HepG2 (cell line): ENCODE data around the gene FHL1. TPM values are rescaled to one million over a fixed set of nuclear protein-coding genes. Genes with fewer than 3 reads are reported as not detected.

Experiments
- ATAC-seq: fragments of 200-7000 bp; cut with Tn5 transposase; 3 replicates; pipeline ENCODE4 v1.9.1; 2020; ENCODE audit warnings: mild to moderate bottlenecking, moderate library complexity
- BruUV-seq: library from RNA; stranded (reverse); fragments of 400-500 nt; replicated peaks from 2 replicates; lab custom pipeline; 2021; lab: Mats Ljungman, UMichigan
- CTCF ChIA-PET: fragments of 300-600 bp; formaldehyde crosslinking; extraction: SDS; loops from one replicate; lab custom pipeline; 2021; ENCODE audit warnings: low total read pairs, inconsistent platforms, low intra/inter-chr PET ratio; lab: Yijun Ruan, JAX
- POLR2A ChIA-PET: fragments of 350-600 bp; sonication (Branson Sonifier 250); formaldehyde crosslinking; loops from one replicate; lab custom pipeline; 2020; ENCODE audit warnings: antibody characterized with exemption, inconsistent platforms; lab: Yijun Ruan, JAX
- DNase-seq: peaks from one replicate; pipeline ENCODE4 v3.0.0-alpha.2; 2015; ENCODE audit warnings: low spot score
- FAIRE-seq: peaks from 3 replicates; lab custom pipeline; 2011; peaks lifted over from hg19 to GRCh38; lab: Jason Lieb, UNC
- H2AFZ ChIP-seq: one replicate; pipeline ENCODE4 v1.6.1; 2011; ENCODE audit warnings: low read length, inconsistent platforms
- H3K27ac ChIP-seq: fragments of 300-600 bp; 3 replicates; pipeline ENCODE4 v1.8.0; 2011; ENCODE audit warnings: mixed run types, mild to moderate bottlenecking, mixed read lengths, low read length, inconsistent platforms; ENCODE audit not compliant: insufficient read depth; ENCODE audit errors: extremely low read length
- H3K27me3 ChIP-seq, 2 experiments: fragments of 200-600 bp in 1 of 2; 2 replicates in 1 of 2; 3 replicates in 1 of 2; pipeline versions ENCODE4 v1.6.0 to v1.8.0; 2011; ENCODE audit warnings: low read length in 2 of 2, mild to moderate bottlenecking in 2 of 2, moderate library complexity in 2 of 2, inconsistent platforms in 1 of 2; ENCODE audit not compliant: insufficient read depth in 2 of 2, control insufficient read depth in 1 of 2
- H3K36me3 ChIP-seq, 2 experiments: fragments of 200-600 bp in 1 of 2; replicated peaks in 1 of 2; 2 replicates in 1 of 2; 3 replicates in 1 of 2; pipeline versions ENCODE4 v1.5.1 to v1.8.0; 2011; ENCODE audit warnings: low read length in 2 of 2, inconsistent platforms in 1 of 2; ENCODE audit not compliant: insufficient read depth in 2 of 2, control insufficient read depth in 1 of 2
- H3K4me1 ChIP-seq: 2 replicates; pipeline ENCODE4 v1.5.1; 2012; ENCODE audit warnings: low read length, inconsistent platforms; ENCODE audit not compliant: insufficient read depth
- H3K4me2 ChIP-seq: 2 replicates; pipeline ENCODE4 v1.6.0; 2011; ENCODE audit warnings: low read depth, low read length, inconsistent platforms
- H3K4me3 ChIP-seq, 3 experiments: fragments of 200-600 bp in 1 of 3; sonication (generic), shearing (Covaris generic) in 1 of 3; replicated peaks in 1 of 3; 2 replicates each; pipeline ENCODE4 v1.5.1; 2011 to 2016; ENCODE audit warnings: low read length in 3 of 3, inconsistent platforms in 2 of 3, low read depth in 2 of 3, mild to moderate bottlenecking in 2 of 3, control low read depth in 1 of 3, mixed read lengths in 1 of 3; ENCODE audit not compliant: insufficient read depth in 1 of 3
- H3K79me2 ChIP-seq: one replicate; pipeline ENCODE4 v1.6.1; 2011; ENCODE audit warnings: low read length, inconsistent platforms; ENCODE audit not compliant: insufficient read depth
- H3K9ac ChIP-seq: 2 replicates; pipeline ENCODE4 v1.6.0; 2011; ENCODE audit warnings: mild to moderate bottlenecking, low read depth, low read length, inconsistent platforms; ENCODE audit not compliant: insufficient read depth
- H3K9me3 ChIP-seq: 2 replicates; pipeline ENCODE4 v1.5.1; 2012; ENCODE audit warnings: mild to moderate bottlenecking, low read length
- H4K20me1 ChIP-seq: 2 replicates; pipeline ENCODE4 v1.6.0; 2011; ENCODE audit warnings: inconsistent platforms, mild to moderate bottlenecking, low read length, moderate library complexity; ENCODE audit not compliant: insufficient read depth
- ATRX ChIP-seq: sonication (generic); formaldehyde crosslinking; IDR thresholded peaks from 2 replicates; pipeline ENCODE4 v1.4.0; 2020; ENCODE audit warnings: missing genetic modification reagents, borderline replicate concordance
- FOXM1 ChIP-seq: sonication (generic); formaldehyde crosslinking; IDR thresholded peaks from 2 replicates; pipeline ENCODE4 v1.5.0; 2020; ENCODE audit warnings: missing genetic modification reagents
- MTA1 ChIP-seq: sonication (generic); formaldehyde crosslinking; IDR thresholded peaks from 2 replicates; pipeline ENCODE4 v1.4.0; 2020; ENCODE audit warnings: missing genetic modification reagents, mild to moderate bottlenecking, borderline replicate concordance
- PCBP1 ChIP-seq: fragments of 200-400 bp; formaldehyde crosslinking; IDR thresholded peaks from 2 replicates; pipeline ENCODE4 v1.6.1; 2017; ENCODE audit warnings: mild to moderate bottlenecking, low read depth, low read length, borderline replicate concordance
- SIX4 ChIP-seq: sonication (generic); formaldehyde crosslinking; IDR thresholded peaks from 2 replicates; pipeline ENCODE4 v1.4.0; 2020; ENCODE audit warnings: missing genetic modification reagents
- SRSF9 ChIP-seq: fragments of 200-400 bp; formaldehyde crosslinking; IDR thresholded peaks from 2 replicates; pipeline ENCODE4 v1.6.1; 2018; ENCODE audit warnings: borderline replicate concordance, mild to moderate bottlenecking, low read depth, low read length; ENCODE audit not compliant: insufficient read depth, poor library complexity, severe bottlenecking
- TCF7 ChIP-seq: sonication (generic); IDR thresholded peaks from 2 replicates; pipeline ENCODE4 v1.6.1; 2016; ENCODE audit warnings: antibody characterized with exemption, low read depth
- ZBTB38 ChIP-seq: sonication (generic); formaldehyde crosslinking; IDR thresholded peaks from 2 replicates; pipeline ENCODE4 v1.5.1; 2020; ENCODE audit warnings: mild to moderate bottlenecking, missing genetic modification reagents
- WGBS: methylation state at CpG from one replicate; pipeline ENCODE4 v1.1.6; 2017; ENCODE audit warnings: low lambda C conversion rate; 5-methylcytosine and 5-hydroxymethylcytosine counted together
- in situ Hi-C: cut with HindIII; loops from 2 replicates; pipeline ENCODE4 v1.10.0; 2017; ENCODE audit warnings: low pct_unique_long_range_greater_than_20kb; ENCODE audit not compliant: extremely low pct_ligation_motif_present
- intact Hi-C: fragments of 100-400 bp; cut with micrococcal nuclease; formaldehyde crosslinking; loops from one replicate; pipeline ENCODE4 v1.10.0; 2022; ENCODE audit not compliant: unreplicated experiment
- polyA plus RNA-seq, 8 experiments: library from polyadenylated mRNA; depleted of rRNA in 3 of 8; stranded (reverse) in 7 of 8; unstranded in 1 of 8; fragments of >200 nt; fragmentation: Illumina TruSeq in 4 of 8; extraction: Trizol in 4 of 8; gene quantifications; 2 replicates each; pipeline versions ENCODE4 v1.2.1 to v1.2.3, GENCODE V29; 2011 to 2016; ENCODE audit warnings: low read depth in 4 of 8, missing spikeins in 1 of 8, mixed read lengths in 1 of 8; ENCODE audit not compliant: insufficient read depth in 1 of 8
- total RNA-seq, 5 experiments: library from RNA; depleted of rRNA; stranded (reverse); fragments of >200 nt; fragmentation: Illumina TruSeq; extraction: Trizol; gene quantifications; 2 replicates each; pipeline ENCODE4 v1.2.3, GENCODE V29; 2016; ENCODE audit warnings: low read depth in 1 of 5
- TF ChIP-seq, protein P1 (sequence below): sonication (generic); formaldehyde crosslinking; IDR thresholded peaks from 2 replicates; pipeline ENCODE4 v1.5.0; 2020; ENCODE audit warnings: mild to moderate bottlenecking, missing genetic modification reagents, borderline replicate concordance
- TF ChIP-seq, protein P2 (sequence below): sonication (generic); formaldehyde crosslinking; conservative IDR thresholded peaks from 2 replicates; pipeline ENCODE4 v1.4.0; 2020; ENCODE audit warnings: missing genetic modification reagents
- TF ChIP-seq, protein P3 (sequence below): fragments of 450-650 bp; IDR thresholded peaks from 2 replicates; pipeline ENCODE4 v1.6.1; 2016

The FHL1 gene
- total and polyA plus RNA-seq, 2 of the 13 experiments (the other 11 are each of a cell fraction or from before 2014, with no cell fraction given) = 0.33 TPM; not detected in 1

DNA sequence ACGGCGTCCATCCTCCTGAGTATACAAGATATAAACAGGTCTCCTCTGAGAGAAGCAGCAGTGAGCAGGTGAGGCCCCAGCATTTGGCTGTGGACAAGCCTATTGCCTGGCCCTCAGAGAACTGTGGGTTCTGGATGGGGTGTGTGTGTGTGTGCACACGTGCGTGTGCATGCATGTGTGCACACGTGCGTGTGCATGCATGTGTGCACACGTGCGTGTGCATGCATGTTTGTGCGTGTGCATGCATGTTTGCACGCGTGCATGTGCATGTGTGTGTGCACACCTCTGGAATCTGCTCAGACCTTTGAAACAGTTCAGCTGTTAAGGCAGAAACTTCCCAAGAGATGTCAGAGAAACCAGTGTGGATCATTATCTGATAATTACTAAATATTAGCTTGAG lies 22.2 kb upstream of the FHL1 start:
- intact Hi-C loops = no loop called here
- BruUV-seq = no TSS peak
- in situ Hi-C loops = no loop called here

DNA sequence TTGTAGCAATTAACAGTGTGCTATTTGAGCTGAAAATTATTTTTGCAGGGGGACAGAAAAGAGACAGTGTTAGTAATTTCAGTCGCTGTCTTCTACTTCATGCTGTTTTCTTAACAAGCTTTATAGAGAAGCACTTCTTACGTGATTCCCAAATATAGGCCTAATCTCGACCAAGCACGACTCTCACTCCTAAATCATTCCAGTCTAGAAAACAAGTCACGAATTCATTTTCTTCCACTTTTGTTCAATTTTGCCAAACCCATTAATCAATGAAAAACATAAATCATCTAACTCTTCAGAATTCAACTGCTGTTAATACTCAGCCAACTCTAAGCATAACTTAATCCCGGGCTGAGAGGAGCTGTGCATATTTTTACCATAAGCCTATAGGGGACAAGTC lies 21.0 kb upstream of the FHL1 start:
- Histone ChIP-seq H3K9me3 (no peaks in the 10 kb centered on the region), H3K4me2 (no peak overlapping the region), H4K20me1 (no peaks in the 10 kb centered on the region), H3K4me1 (no peaks in the 10 kb centered on the region), H3K9ac (no peak overlapping the region), H3K36me3 (no peaks in the 10 kb centered on the region), H3K79me2 (no peaks in the 10 kb centered on the region), H3K27ac (no peak overlapping the region), H3K27me3 (no peaks in the 10 kb centered on the region; a peak in 1 of 5 replicates), H3K4me3 (no peak overlapping the region), H2AFZ (no peak overlapping the region)
- no peak for ATAC-seq
- intact Hi-C loops = no loop called here
- 34% methylated on average over 6 of the region's 6 CpGs for WGBS
- in situ Hi-C loops = no loop called here
- BruUV-seq = no TSS peak
- FAIRE-seq = no peak
- ChIA-PET CTCF (no interaction called here), POLR2A (no interaction called here)
- DNase-seq = no peak
- TF ChIP-seq FOXM1 (CRISPR knock-in tag) (no peak), SIX4 (CRISPR knock-in tag) (no peak), ZBTB38 (CRISPR knock-in tag) (no peak), MTA1 (CRISPR knock-in tag) (no peak), ATRX (CRISPR knock-in tag) (no peak), PCBP1 (no peak), TCF7 (no peak)
- TF ChIP-seq, protein P1, sequence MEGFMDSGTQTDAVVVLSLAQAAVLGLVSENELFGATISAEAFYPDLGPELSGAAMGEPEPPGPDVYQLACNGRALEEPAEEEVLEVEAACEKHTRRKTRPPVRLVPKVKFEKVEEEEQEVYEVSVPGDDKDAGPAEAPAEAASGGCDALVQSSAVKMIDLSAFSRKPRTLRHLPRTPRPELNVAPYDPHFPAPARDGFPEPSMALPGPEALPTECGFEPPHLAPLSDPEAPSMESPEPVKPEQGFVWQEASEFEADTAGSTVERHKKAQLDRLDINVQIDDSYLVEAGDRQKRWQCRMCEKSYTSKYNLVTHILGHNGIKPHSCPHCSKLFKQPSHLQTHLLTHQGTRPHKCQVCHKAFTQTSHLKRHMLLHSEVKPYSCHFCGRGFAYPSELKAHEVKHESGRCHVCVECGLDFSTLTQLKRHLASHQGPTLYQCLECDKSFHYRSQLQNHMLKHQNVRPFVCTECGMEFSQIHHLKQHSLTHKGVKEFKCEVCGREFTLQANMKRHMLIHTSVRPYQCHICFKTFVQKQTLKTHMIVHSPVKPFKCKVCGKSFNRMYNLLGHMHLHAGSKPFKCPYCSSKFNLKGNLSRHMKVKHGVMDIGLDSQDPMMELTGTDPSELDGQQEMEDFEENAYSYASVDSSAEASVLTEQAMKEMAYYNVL (CRISPR knock-in tag) = no peak
- TF ChIP-seq, protein P2, sequence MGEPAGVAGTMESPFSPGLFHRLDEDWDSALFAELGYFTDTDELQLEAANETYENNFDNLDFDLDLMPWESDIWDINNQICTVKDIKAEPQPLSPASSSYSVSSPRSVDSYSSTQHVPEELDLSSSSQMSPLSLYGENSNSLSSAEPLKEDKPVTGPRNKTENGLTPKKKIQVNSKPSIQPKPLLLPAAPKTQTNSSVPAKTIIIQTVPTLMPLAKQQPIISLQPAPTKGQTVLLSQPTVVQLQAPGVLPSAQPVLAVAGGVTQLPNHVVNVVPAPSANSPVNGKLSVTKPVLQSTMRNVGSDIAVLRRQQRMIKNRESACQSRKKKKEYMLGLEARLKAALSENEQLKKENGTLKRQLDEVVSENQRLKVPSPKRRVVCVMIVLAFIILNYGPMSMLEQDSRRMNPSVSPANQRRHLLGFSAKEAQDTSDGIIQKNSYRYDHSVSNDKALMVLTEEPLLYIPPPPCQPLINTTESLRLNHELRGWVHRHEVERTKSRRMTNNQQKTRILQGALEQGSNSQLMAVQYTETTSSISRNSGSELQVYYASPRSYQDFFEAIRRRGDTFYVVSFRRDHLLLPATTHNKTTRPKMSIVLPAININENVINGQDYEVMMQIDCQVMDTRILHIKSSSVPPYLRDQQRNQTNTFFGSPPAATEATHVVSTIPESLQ (CRISPR knock-in tag) = no peak

More for the DNA sequence above, 22.2 kb upstream of the FHL1 start:
- FAIRE-seq (no peak), ATAC-seq (no peak), DNase-seq (no peak)
- Histone ChIP-seq H3K27me3 (no peaks in the 10 kb centered on the region; a peak in 1 of 5 replicates), H3K9ac (no peak overlapping the region), H3K36me3 (no peaks in the 10 kb centered on the region), H3K4me3 (no peak overlapping the region), H4K20me1 (no peaks in the 10 kb centered on the region), H3K4me1 (no peaks in the 10 kb centered on the region), H2AFZ (no peak overlapping the region), H3K4me2 (no peak overlapping the region), H3K9me3 (no peaks in the 10 kb centered on the region), H3K79me2 (no peaks in the 10 kb centered on the region), H3K27ac (no peak overlapping the region)
- TF ChIP-seq, protein P3, sequence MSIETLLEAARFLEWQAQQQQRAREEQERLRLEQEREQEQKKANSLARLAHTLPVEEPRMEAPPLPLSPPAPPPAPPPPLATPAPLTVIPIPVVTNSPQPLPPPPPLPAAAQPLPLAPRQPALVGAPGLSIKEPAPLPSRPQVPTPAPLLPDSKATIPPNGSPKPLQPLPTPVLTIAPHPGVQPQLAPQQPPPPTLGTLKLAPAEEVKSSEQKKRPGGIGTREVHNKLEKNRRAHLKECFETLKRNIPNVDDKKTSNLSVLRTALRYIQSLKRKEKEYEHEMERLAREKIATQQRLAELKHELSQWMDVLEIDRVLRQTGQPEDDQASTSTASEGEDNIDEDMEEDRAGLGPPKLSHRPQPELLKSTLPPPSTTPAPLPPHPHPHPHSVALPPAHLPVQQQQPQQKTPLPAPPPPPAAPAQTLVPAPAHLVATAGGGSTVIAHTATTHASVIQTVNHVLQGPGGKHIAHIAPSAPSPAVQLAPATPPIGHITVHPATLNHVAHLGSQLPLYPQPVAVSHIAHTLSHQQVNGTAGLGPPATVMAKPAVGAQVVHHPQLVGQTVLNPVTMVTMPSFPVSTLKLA = 0 out of 2 replicates have a peak, but pooled peaks have one; percentile 17
- no peak for TF ChIP-seq SRSF9
- ChIA-PET CTCF (no interaction called here), POLR2A (no interaction called here)
- no CpG with 5 or more reads among the region's 11 CpGs for WGBS
